GM12891 (cell line): Measurements from ENCODE around the gene PPP2R2B.

Source experiments
- POLR2A ChIP-seq: IDR thresholded peaks from 2 replicates; pipeline ENCODE4 v1.6.1; 2011; ENCODE audit warnings: low read depth, low read length, control low read depth
- POLR2AphosphoS5 ChIP-seq: IDR thresholded peaks from 2 replicates; pipeline ENCODE4 v1.6.1; 2011; ENCODE audit warnings: low read depth, low read length, control low read depth
- POU2F2 ChIP-seq: IDR thresholded peaks from 2 replicates; pipeline ENCODE4 v1.6.1; 2011; ENCODE audit warnings: low read depth, mild to moderate bottlenecking, control low read depth, low read length, moderate library complexity
- SPI1 ChIP-seq: IDR thresholded peaks from 2 replicates; pipeline ENCODE4 v1.6.1; 2011; ENCODE audit warnings: low read depth, low read length, control low read depth
- TAF1 ChIP-seq: IDR thresholded peaks from 2 replicates; pipeline ENCODE4 v1.6.1; 2011; ENCODE audit warnings: low read depth, low read length, control low read depth

DNA sequence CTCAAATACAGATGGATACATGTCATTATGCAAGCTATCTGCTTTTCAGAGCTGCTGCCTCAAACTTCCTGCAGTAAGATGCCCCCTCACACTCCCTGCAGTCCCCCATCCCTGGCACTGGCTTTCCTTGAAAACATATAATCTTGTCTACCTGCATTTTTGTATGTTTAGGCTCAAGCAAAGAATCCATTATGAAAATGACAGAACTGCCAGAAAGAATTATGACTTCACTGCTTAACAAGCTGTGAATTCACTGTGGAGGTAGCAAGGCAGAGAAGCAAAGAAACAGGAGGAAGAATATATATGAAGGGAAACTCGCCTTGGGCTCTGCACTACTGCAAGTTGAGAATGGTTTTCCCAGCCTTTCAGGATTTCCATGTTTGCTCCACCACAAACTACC lies 39.4 kb upstream of the PPP2R2B start:
- no peak for TF ChIP-seq POLR2AphosphoS5
- no peak for TF ChIP-seq POLR2A
- no peak for TF ChIP-seq SPI1
- no peak for TF ChIP-seq TAF1
- TF ChIP-seq POU2F2, result no peak
